DND-41 (cell line): Measurements from ENCODE around the gene SRSF10.

Source experiments
- ATAC-seq: fragments of 200-7000 bp; cut with Tn5 transposase; 3 replicates; pipeline ENCODE4 v1.9.1; 2021; ENCODE audit warnings: low read depth; ENCODE audit not compliant: insufficient read depth
- DNase-seq: peaks from one replicate; pipeline ENCODE4 v3.0.0-alpha.2; 2020
- H2AFZ ChIP-seq: 2 replicates; pipeline ENCODE4 v1.6.0; 2012; ENCODE audit warnings: low read depth, low read length
- H3K27ac ChIP-seq: 2 replicates; pipeline ENCODE4 v1.5.1; 2012; ENCODE audit warnings: low read length, inconsistent platforms
- H3K27me3 ChIP-seq: fragments of 200-600 bp; sonication (generic); 2 replicates; pipeline ENCODE4 v1.6.0; 2012; ENCODE audit warnings: low read length, mild to moderate bottlenecking, inconsistent platforms; ENCODE audit not compliant: insufficient read depth, poor library complexity
- H3K36me3 ChIP-seq: 2 replicates; pipeline ENCODE4 v1.5.1; 2012; ENCODE audit warnings: low read length, inconsistent platforms; ENCODE audit not compliant: insufficient read depth
- H3K4me1 ChIP-seq: 2 replicates; pipeline ENCODE4 v1.5.1; 2012; ENCODE audit warnings: mild to moderate bottlenecking, low read length; ENCODE audit not compliant: insufficient read depth
- H3K4me2 ChIP-seq: 2 replicates; pipeline ENCODE4 v1.6.0; 2012; ENCODE audit warnings: mild to moderate bottlenecking, moderate library complexity, low read length, inconsistent platforms; ENCODE audit not compliant: insufficient read depth
- H3K4me3 ChIP-seq, 2 experiments: fragments of 200-600 bp in 1 of 2; shearing (Covaris generic) in 1 of 2; 2 replicates each; pipeline ENCODE4 v1.5.1; 2012 to 2016; ENCODE audit warnings: inconsistent platforms in 2 of 2, low read length in 2 of 2, mild to moderate bottlenecking in 2 of 2, low read depth in 1 of 2, moderate library complexity in 1 of 2
- H3K79me2 ChIP-seq: 2 replicates; pipeline ENCODE4 v1.6.0; 2012; ENCODE audit warnings: low read length, inconsistent platforms; ENCODE audit not compliant: insufficient read depth
- H3K9ac ChIP-seq: 2 replicates; pipeline ENCODE4 v1.6.0; 2012; ENCODE audit warnings: low read depth, mild to moderate bottlenecking, inconsistent platforms, low read length, moderate library complexity
- H3K9me3 ChIP-seq: 2 replicates; pipeline ENCODE4 v1.5.1; 2012; ENCODE audit warnings: low read length, moderate library complexity, mild to moderate bottlenecking, inconsistent platforms; ENCODE audit not compliant: insufficient read depth, severe bottlenecking
- H4K20me1 ChIP-seq: 2 replicates; pipeline ENCODE4 v1.6.0; 2012; ENCODE audit warnings: low read length; ENCODE audit not compliant: insufficient read depth
- CTCF ChIP-seq: IDR thresholded peaks from 2 replicates; pipeline ENCODE4 v1.5.1; 2012; ENCODE audit warnings: borderline replicate concordance, low read length, moderate library complexity, mild to moderate bottlenecking; ENCODE audit not compliant: poor library complexity, severe bottlenecking; ENCODE audit errors: extremely low read depth
- EZH2 ChIP-seq: IDR thresholded peaks from 3 replicates; pipeline ENCODE4 v1.6.1; 2012; ENCODE audit warnings: borderline replicate concordance, low read depth, mild to moderate bottlenecking, moderate library complexity, low read length, inconsistent platforms; ENCODE audit not compliant: severe bottlenecking

SRSF10 gene

GRCh38 chr1:23924601-23925000, 55.5 kb downstream of the SRSF10 start:
- no peak for TF ChIP-seq EZH2
- no peak for TF ChIP-seq CTCF
- H3K9me3 ChIP-seq = no peaks in the 10 kb centered on the region

GRCh38 chr1:23923592-23924499, 56.3 kb downstream of the SRSF10 start:
- Histone ChIP-seq H3K9ac (no peak overlapping the region), H3K27ac (no peak overlapping the region), H3K4me2 (no peak overlapping the region), H4K20me1 (no peaks in the 10 kb centered on the region), H3K27me3 (peaks cover 5% of the 10 kb centered on the region), H3K79me2 (no peaks in the 10 kb centered on the region), H2AFZ (no peak overlapping the region), H3K4me1 (no peaks in the 10 kb centered on the region), H3K9me3 (no peaks in the 10 kb centered on the region), H3K4me3 (no peak overlapping the region), H3K36me3 (no peaks in the 10 kb centered on the region)
- DNase-seq = no peak
- ATAC-seq = no peak
- TF ChIP-seq CTCF (no peak), EZH2 (no peak)

More at GRCh38 chr1:23924601-23925000, 55.5 kb downstream of the SRSF10 start:
- peaks cover 5% of the 10 kb centered on the region for H3K27me3 ChIP-seq
- H3K79me2 ChIP-seq = no peaks in the 10 kb centered on the region
- H3K9ac ChIP-seq = no peak overlapping the region
- no peaks in the 10 kb centered on the region for H3K4me1 ChIP-seq
- H4K20me1 ChIP-seq = no peaks in the 10 kb centered on the region
- no peak overlapping the region for H2AFZ ChIP-seq
- no peak for DNase-seq
- H3K36me3 ChIP-seq = no peaks in the 10 kb centered on the region
- H3K4me3 ChIP-seq = no peak overlapping the region
- no peak overlapping the region for H3K27ac ChIP-seq
- no peak for ATAC-seq
- H3K4me2 ChIP-seq = no peak overlapping the region

- TF ChIP-seq EZH2 (no peak), CTCF (no peak)
- H3K4me3 ChIP-seq = no peak overlapping the region
- DNase-seq = no peak
- no peak overlapping the region for H3K9ac ChIP-seq
- H4K20me1 ChIP-seq = no peaks in the 10 kb centered on the region
- H3K4me2 ChIP-seq = no peak overlapping the region
- H3K36me3 ChIP-seq = no peaks in the 10 kb centered on the region
- H3K4me1 ChIP-seq = no peaks in the 10 kb centered on the region
- no peaks in the 10 kb centered on the region for H3K79me2 ChIP-seq
- ATAC-seq = no peak
- H3K9me3 ChIP-seq = no peaks in the 10 kb centered on the region
- peaks cover 5% of the 10 kb centered on the region for H3K27me3 ChIP-seq
- no peak overlapping the region for H3K27ac ChIP-seq
- H2AFZ ChIP-seq = no peak overlapping the region
These were observed 57.7 kb downstream of the SRSF10 start for GRCh38 chr1:23922321-23922943.
